22Rv1 (cell line): ENCODE results near the gene GLS2.
"Not testable (repeated sequence)": the region's sequence is repeated elsewhere in the genome, so short reads cannot be mapped to it uniquely, and the experiment has no call there.

ENCODE experiments used
- H3K27ac ChIP-seq: fragments of 450-650 bp; 2 replicates; pipeline ENCODE4 v1.5.1; 2017
- CTCF ChIP-seq: fragments of 450-650 bp; IDR thresholded peaks from 2 replicates; pipeline ENCODE4 v1.5.1; 2017; ENCODE audit warnings: mild to moderate bottlenecking
- ZFX ChIP-seq: fragments of 450-650 bp; IDR thresholded peaks from 2 replicates; pipeline ENCODE4 v1.6.1; 2017; ENCODE audit warnings: antibody characterized with exemption, borderline replicate concordance

The GLS2 gene

DNA sequence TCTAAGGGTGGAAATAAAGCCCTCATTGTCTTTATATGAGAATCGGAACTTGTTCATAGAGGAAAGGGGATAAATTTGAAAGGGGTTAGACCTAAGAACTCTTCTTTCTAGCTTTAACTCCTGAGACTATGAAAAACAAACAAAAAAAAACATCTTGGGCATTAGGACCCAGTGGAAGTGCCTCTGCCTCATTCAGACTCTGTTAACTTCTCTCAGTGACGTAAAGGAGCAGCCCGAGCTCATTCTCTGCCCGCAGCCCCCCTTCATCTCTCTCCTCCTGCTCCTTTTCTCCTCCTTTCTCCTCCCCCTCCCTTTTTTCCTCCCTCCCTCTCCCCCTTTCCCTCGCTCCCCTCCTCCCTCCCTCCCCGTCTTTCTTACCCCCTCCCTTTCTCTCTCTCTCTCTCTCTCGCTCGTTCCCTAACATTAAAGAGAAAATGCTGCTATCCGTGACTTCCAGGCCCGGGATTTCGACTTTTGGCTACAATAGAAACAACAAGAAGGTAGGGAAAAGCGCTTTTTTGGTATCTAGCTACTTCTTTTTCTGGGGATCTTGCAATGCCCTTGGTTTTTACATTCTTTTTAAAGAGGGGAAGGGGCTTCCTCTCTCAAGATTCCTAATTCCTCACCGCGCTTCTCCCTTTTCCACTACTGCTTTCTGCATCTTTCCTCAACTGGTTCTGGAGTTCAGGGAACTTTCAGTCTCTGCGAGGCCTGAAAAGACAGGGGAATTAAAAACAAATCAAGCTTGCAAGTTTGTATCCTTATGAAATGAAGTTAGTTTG, 33.8 kb upstream of the GLS2 start, which contains the start of gene RBMS2:
TSS of gene RBMS2 (plus strand) at position 231 of the 782 bp plus-strand sequence. CDS start at position 435, 204 bp downstream.
- H3K27ac ChIP-seq, result peak within 1 kb of the TSS; percentile 50

GRCh38 chr12:56521209-56521589, 33.2 kb upstream of the GLS2 start:
- no peak for TF ChIP-seq CTCF
- peak overlapping the region; percentile 50 for H3K27ac ChIP-seq

More for the DNA sequence above, 33.8 kb upstream of the GLS2 start, which contains the start of gene RBMS2:
- TF ChIP-seq CTCF (no peak), ZFX (no peak)

DNA sequence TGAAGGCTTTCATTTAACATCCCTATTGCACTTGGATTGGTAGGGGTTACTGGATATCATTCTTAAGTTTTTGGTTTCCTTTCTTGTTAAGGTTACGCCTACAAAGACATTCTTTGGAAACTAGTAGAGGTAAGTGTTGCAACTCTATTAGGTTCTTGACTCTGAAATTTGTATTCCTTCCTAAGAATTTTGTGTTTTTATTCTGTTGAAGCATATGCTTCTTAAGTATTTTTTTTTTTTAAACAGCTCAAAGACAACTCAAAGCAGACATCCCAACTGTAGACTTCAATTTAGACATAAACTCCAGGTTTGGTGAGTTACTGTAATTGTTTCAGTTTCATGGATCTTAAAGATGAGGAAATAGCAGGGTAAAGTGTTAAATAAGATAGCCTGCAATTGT, 32.5 kb upstream of the GLS2 start:
- no peak overlapping the region for H3K27ac ChIP-seq
- TF ChIP-seq CTCF (no peak), ZFX (no peak)

DNA sequence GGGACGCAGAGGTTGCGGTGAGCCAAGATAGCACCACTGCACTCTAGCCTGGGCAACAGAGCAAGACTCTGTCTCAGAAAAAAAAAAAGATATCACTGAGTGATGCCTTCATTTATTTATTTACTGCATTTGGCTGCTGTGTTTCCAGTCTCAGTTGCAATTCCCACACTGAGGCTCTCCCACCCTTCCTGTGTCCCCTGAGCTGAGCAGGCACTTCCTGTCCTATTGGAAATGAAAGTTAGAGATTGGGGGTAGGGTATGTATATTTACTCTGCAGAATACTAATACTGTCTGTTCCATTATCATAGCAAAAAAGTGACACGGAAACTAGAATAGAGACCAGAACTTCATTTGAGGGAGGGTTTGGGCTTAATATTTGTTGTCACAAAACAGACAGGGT, 32.1 kb upstream of the GLS2 start:
- H3K27ac ChIP-seq, result no peak overlapping the region
- TF ChIP-seq ZFX (no peak), CTCF (no peak)

GRCh38 chr12:56518570-56518969, 30.6 kb upstream of the GLS2 start:
- no peak overlapping the region for H3K27ac ChIP-seq
- TF ChIP-seq ZFX, result no peak
- no peak for TF ChIP-seq CTCF

DNA sequence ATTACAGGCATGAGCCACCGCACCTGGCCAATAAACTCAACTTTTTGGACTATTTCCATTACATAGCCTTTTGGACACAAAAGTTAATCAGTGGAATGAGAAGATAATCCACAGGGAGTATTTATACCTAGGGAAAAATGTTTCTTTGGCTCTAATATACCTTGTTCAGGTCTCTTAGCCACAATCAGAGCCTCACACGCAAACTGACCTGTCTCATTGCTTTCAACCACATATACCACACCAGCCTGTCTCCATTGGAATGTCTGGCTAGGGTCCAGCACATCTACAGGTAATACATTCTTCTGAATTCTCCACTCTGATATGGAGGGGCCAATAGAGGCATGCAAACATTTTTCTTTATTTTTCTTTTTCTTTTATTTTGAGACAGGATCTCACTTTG, 29.9 kb upstream of the GLS2 start:
- H3K27ac ChIP-seq, result no peak overlapping the region
- TF ChIP-seq CTCF, result no peak

DNA sequence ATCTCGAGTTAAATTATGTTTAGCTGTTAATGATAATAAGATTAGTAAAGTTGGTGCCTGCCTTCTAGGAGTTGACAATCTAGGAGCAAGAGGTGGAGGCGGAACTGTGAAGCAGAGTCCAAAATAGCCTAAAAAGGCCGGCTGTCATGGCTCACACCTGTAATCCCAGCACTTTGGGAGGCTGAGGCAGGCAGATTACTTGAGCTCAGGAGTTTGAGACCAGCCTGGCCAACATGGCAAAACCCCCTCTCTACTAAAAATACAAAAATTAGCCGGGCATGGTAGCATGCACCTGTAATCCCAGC, 26.0 kb upstream of the GLS2 start:
- peak; percentile 63 for TF ChIP-seq CTCF
- H3K27ac ChIP-seq, result not testable (repeated sequence)
